Tibial nerve (tissue), 4 donors: ENCODE results near the gene TPK1. TPM values are rescaled to one million over a fixed set of nuclear protein-coding genes. Genes with fewer than 3 reads are reported as not detected.

ENCODE experiments used
- DNase-seq, 2 donors: peaks; one replicate each; pipeline ENCODE4 v3.0.0-alpha.2; 2019; ENCODE audit warnings: low spot score in 2 of 2
- H3K27ac ChIP-seq, 4 donors: fragments of 200-600 bp; sonication (generic) in 3 of 4; one replicate each; pipeline ENCODE4 v1.5.1; 2017 to 2019; ENCODE audit warnings: mild to moderate bottlenecking in 1 of 4
- H3K27me3 ChIP-seq, 2 donors: fragments of 200-600 bp; sonication (generic) in 1 of 2; one replicate each; pipeline versions ENCODE4 v1.5.1 to v1.6.0; 2017 to 2019
- H3K36me3 ChIP-seq, 3 donors: fragments of 200-600 bp; sonication (generic); one replicate each; pipeline ENCODE4 v1.5.1; 2018 to 2019
- H3K4me1 ChIP-seq, 4 donors: fragments of 200-600 bp; sonication (generic) in 3 of 4; one replicate each; pipeline ENCODE4 v1.5.1; 2017 to 2019
- H3K4me3 ChIP-seq, 4 donors: fragments of 200-600 bp; sonication (generic) in 3 of 4; one replicate each; pipeline ENCODE4 v1.5.1; 2017 to 2019; ENCODE audit warnings: mild to moderate bottlenecking in 1 of 4, moderate library complexity in 1 of 4
- H3K9me3 ChIP-seq, 4 donors: fragments of 200-600 bp; sonication (generic) in 3 of 4; one replicate each; pipeline ENCODE4 v1.5.1; 2017 to 2019
- EP300 ChIP-seq, 2 donors: sonication (generic); formaldehyde crosslinking; IDR thresholded peaks; one replicate each; pipeline ENCODE4 v1.6.1; 2017; ENCODE audit warnings: antibody characterized with exemption in 2 of 2, mild to moderate bottlenecking in 1 of 2
- POLR2A ChIP-seq, 2 donors: fragments of 450-650 bp; IDR thresholded peaks; one replicate each; pipeline ENCODE4 v1.6.1; 2017; ENCODE audit warnings: antibody characterized with exemption in 2 of 2, mild to moderate bottlenecking in 2 of 2, moderate library complexity in 2 of 2
- WGBS, 2 donors: methylation state at CpG; one replicate each; pipeline ENCODE4 v1.1.5; 2018; 5-methylcytosine and 5-hydroxymethylcytosine counted together
- total RNA-seq, 4 donors: library from RNA; depleted of rRNA; stranded (reverse); fragments of >200 nt; gene quantifications; one replicate each; pipeline ENCODE4 v1.1.0, GENCODE V29; 2016
- TF ChIP-seq, protein P1 (sequence below), 5 experiments: fragments of 200-600 bp in 3 of 5; fragments of 450-650 bp in 2 of 5; sonication (generic) in 3 of 5; IDR thresholded peaks; one replicate each; pipeline ENCODE4 v1.5.1; 2016 to 2019; ENCODE audit warnings: antibody characterized with exemption in 5 of 5, mild to moderate bottlenecking in 3 of 5, moderate library complexity in 2 of 5

TPK1 gene
- total RNA-seq, 4 donors from 2014 or later = 4.5 to 18.8 (median 8.3) TPM

DNA sequence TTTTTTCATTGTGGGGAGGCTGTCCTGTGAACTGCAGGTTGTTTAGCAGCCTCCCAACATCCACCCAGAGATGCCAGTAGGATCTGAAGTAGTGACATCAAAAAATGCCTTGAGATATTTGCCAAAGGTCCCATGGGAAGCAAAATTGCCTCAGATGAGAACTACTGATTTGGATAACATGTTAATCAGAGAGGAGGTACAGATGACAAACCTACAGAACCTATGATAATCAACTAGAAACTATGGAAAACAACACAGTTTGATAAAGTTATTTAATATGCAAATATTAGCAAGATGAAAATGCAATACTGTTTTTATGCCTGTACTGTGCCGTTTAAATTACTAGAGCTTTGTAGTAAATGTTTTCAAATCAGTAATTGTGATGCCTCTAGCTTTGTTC lies 341.5 kb downstream of the TPK1 start:
- Histone ChIP-seq H3K27ac (no peak overlapping the region), H3K36me3 (no peaks in the 10 kb centered on the region), H3K27me3 (no peaks in the 10 kb centered on the region), H3K4me3 (no peak overlapping the region), H3K9me3 (peaks cover 0 to 9% (median 0%) of the 10 kb centered on the region in 4 donors), H3K4me1 (no peaks in the 10 kb centered on the region)
- TF ChIP-seq, protein P1, sequence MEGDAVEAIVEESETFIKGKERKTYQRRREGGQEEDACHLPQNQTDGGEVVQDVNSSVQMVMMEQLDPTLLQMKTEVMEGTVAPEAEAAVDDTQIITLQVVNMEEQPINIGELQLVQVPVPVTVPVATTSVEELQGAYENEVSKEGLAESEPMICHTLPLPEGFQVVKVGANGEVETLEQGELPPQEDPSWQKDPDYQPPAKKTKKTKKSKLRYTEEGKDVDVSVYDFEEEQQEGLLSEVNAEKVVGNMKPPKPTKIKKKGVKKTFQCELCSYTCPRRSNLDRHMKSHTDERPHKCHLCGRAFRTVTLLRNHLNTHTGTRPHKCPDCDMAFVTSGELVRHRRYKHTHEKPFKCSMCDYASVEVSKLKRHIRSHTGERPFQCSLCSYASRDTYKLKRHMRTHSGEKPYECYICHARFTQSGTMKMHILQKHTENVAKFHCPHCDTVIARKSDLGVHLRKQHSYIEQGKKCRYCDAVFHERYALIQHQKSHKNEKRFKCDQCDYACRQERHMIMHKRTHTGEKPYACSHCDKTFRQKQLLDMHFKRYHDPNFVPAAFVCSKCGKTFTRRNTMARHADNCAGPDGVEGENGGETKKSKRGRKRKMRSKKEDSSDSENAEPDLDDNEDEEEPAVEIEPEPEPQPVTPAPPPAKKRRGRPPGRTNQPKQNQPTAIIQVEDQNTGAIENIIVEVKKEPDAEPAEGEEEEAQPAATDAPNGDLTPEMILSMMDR (IDR thresholded peaks at IDR 0.05) = no peak
- TF ChIP-seq POLR2A (IDR thresholded peaks at IDR 0.05) (no peak), EP300 (IDR thresholded peaks at IDR 0.05) (no peak)
- 86 to 88% methylated on average over 1 of the region's 1 CpG for WGBS, 2 donors
- no peak for DNase-seq

DNA sequence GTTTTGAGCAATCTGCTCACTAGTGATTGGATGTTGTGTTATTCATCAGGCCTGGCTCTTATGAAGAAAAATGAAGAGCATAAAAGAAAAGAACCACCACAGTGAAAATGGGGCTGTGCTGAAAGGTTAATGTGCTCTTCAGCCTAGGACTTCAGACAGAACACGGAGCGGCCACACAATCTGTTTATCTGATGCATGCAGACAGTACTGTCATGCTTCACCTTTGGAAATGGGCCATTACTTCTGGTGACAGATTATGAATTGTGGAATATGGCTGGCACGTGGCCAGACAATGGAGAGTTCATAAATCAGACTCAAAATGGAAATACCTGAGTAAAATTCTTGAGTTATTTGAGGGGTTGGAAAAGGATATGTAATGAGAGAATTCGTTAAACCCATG lies 346.3 kb downstream of the TPK1 start:
- Histone ChIP-seq H3K36me3 (no peaks in the 10 kb centered on the region), H3K9me3 (peaks cover 0 to 4% (median 0%) of the 10 kb centered on the region in 4 donors), H3K4me3 (no peak overlapping the region), H3K27ac (no peak overlapping the region), H3K27me3 (no peaks in the 10 kb centered on the region), H3K4me1 (no peaks in the 10 kb centered on the region)
- no peak for DNase-seq
- 79 to 80% methylated on average over 4 of the region's 4 CpGs for WGBS, 2 donors
- TF ChIP-seq, protein P1 (IDR thresholded peaks at IDR 0.05) = no peak
- TF ChIP-seq POLR2A (IDR thresholded peaks at IDR 0.05) (no peak), EP300 (IDR thresholded peaks at IDR 0.05) (no peak)

DNA sequence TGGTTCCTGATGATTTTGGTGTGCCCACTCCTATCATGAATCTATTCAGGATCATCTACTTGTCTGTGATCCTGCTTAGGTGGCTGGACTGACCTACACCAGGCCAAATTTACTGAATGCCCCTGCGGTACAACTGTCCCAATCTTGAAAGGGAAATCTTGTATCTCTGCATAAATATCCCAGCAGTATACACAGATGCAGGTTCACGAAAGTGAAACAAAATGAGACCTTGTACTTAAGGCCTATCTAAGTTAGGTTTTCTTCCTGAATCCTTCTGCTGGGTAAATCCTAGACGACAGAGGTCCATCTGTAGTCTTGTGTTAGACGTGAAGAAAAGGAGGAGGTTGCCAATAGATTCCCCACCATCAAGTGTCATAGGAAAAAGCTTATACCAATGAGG lies 346.9 kb downstream of the TPK1 start:
- TF ChIP-seq POLR2A (IDR thresholded peaks at IDR 0.05) (no peak), EP300 (IDR thresholded peaks at IDR 0.05) (no peak)
- TF ChIP-seq, protein P1 (IDR thresholded peaks at IDR 0.05) = no peak
- 91 to 92% methylated on average over 4 of the region's 4 CpGs for WGBS, 2 donors

DNA sequence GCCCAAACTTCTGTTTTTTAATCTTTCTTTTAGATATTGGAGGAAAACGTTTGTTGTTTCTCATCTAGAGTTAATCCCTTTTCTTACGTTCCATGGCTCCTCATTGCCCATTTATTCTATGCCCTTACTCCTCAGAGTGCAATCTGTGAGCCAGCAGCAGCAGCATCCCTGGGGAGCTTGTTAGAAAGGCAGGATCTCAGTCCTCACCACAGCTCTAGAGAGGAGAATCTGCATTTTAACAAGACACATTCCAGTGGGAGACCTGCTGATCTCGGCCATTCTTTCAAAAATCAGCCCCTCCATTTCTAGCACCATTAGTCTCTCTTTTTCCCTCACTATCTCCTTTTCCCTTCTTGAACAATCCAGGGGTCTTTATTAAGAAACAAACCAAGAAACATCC lies 348.0 kb downstream of the TPK1 start:
- Histone ChIP-seq H3K4me3 (no peak overlapping the region), H3K36me3 (no peaks in the 10 kb centered on the region), H3K9me3 (no peaks in the 10 kb centered on the region), H3K27ac (no peak overlapping the region), H3K4me1 (no peaks in the 10 kb centered on the region), H3K27me3 (no peaks in the 10 kb centered on the region)
- WGBS, 2 donors = 27 to 44% methylated on average over 3 of the region's 3 CpGs
- TF ChIP-seq, protein P1 (IDR thresholded peaks at IDR 0.05) = no peak
- no peak for TF ChIP-seq POLR2A (IDR thresholded peaks at IDR 0.05)
- TF ChIP-seq EP300 (IDR thresholded peaks at IDR 0.05) = no peak
- DNase-seq = no peak

More for the DNA sequence above, 346.9 kb downstream of the TPK1 start:
- Histone ChIP-seq H3K4me1 (no peaks in the 10 kb centered on the region), H3K27me3 (no peaks in the 10 kb centered on the region), H3K4me3 (no peak overlapping the region), H3K9me3 (no peaks in the 10 kb centered on the region), H3K36me3 (no peaks in the 10 kb centered on the region), H3K27ac (no peak overlapping the region)
- DNase-seq = no peak

DNA sequence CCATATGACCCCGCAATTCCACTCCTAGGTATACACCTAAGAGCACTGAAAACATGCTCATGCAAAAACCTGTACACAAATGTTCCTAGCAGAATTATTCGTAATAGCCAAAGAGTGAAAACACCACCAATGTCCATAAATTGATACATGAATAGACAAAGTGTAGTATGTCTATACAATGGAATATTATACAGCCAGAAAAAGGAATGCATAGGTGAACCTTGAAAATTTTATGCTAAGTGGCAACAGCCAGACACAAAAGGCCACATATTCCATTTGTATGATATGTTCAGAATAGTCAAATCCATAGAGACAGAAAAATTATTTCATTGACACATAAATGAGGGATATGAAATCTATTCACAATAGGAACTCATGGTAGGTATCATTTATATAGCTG lies 351.4 kb downstream of the TPK1 start:
- Histone ChIP-seq H3K4me1 (no peaks in the 10 kb centered on the region), H3K27me3 (no peaks in the 10 kb centered on the region), H3K36me3 (no peaks in the 10 kb centered on the region), H3K9me3 (no peaks in the 10 kb centered on the region), H3K27ac (no peak overlapping the region), H3K4me3 (no peak overlapping the region)
- 93 to 98% methylated on average over 2 of the region's 2 CpGs for WGBS, 2 donors
- no peak for TF ChIP-seq EP300 (IDR thresholded peaks at IDR 0.05)
- TF ChIP-seq, protein P1 (IDR thresholded peaks at IDR 0.05) = no peak
- TF ChIP-seq POLR2A (IDR thresholded peaks at IDR 0.05) = no peak
- no peak for DNase-seq
